Colon (tissue), 2 donors: ENCODE measurements around the gene S100PBP.

Source experiments
- FAIRE-seq: peaks from 2 replicates; lab custom pipeline; 2012; peaks lifted over from hg19 to GRCh38; lab: Jason Lieb, UNC
- donor health status: control.
- donor health status: control.

Gene S100PBP

GRCh38 chr1:32888677-32889420, 71.4 kb downstream of the S100PBP start:
- FAIRE-seq: no peak

DNA sequence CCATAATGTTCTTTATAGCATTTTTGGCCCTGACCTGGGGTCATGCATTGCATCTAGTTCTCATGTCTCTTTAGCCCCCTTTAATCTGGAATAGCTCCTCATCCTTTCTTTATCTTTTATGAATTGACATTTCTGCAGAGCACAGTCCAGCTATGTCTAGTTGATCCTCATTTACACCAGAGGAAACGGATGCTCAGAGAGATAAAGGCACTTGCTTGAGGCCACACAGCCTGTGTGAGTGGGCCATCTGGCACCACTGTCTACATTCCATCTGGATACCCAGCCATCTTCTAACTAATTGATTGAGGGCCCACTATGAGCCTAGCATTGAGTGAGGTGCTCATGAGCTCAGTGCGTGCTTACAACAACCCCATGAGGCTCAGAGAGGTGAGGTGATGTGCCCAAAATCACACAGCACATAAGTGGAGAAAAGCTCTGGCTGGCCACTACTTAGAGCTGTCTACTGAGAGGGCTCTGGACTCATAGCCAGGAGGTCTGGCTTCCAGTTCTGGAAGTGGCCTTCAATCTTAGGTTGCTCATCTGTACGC, 72.4 kb downstream of the S100PBP start:
- FAIRE-seq: no peak

- FAIRE-seq: no peak
Observed at GRCh38 chr1:32890516-32891240, 73.2 kb downstream of the S100PBP start.

- no peak for FAIRE-seq
Observed at GRCh38 chr1:32891241-32891570, 73.8 kb downstream of the S100PBP start.

DNA sequence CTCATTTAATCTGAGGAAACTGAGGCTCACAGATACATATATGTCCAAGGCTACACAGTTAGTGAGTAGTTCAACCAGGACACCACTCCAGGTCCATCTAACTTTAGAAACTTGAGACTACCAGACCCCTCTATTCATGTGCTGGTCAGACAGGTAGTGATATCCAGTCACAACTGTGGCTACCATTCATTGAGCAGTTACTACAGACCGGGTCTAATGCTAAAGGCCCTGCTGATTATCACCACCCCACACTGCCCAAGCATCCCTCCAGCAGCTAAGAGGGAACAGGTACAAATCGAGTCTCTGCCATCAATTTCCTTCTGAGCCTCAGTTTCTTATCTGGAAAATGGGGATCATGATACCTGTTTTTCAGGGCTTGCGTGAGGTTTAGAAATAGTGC, 74.2 kb downstream of the S100PBP start:
- FAIRE-seq: no peak

GRCh38 chr1:32892368-32893197, 75.1 kb downstream of the S100PBP start:
- no peak for FAIRE-seq

- FAIRE-seq: no peak
Observed at GRCh38 chr1:32893198-32894018, 76.0 kb downstream of the S100PBP start.

DNA sequence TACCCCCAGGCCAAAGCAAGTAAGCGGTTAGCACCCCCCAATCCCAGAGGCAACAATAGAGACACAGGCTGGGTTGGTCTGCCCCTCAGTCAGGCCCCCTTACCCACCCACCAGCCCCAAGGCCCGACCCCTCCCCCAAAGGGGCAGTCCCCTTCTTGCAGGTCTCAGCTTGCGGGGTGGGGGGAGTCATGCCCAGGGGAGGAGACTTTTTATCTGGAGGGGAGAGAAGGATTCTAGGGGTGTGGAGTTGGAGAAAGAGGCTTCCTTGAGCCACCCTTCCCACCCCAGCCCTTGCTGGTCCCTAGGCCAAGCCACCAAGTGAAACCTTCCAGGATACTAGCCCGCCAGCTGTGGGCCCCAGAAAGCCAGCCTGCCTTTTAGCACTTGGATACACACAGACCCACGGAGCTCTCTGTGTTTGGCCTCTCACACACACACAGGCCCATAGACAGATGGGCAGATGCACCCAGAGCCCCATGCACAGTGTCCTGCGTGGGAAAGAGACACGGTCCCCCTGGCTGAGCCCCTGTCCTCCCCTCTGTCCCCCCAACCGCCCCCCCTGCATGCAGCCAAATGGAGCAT, 76.7 kb downstream of the S100PBP start:
- no peak for FAIRE-seq

DNA sequence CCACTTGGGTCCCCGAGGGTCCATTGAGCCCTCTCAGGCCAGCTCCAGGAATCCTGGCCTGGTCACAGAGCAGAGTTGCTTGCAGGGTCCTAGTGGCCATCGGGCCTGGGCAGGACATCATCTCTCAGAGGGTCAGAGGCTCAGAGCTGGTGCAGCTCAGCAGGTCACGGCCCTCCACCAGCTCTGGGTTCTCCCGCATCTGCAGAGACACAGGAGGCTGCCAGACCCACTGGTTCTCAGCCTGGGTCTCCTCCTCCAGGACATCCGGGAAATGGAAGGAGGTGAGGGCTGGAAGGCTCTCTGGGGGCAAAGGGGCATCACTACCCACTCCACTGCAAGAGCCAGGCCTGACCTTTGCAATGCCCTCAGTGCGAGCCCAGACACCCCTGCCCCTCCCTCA, 77.2 kb downstream of the S100PBP start:
- FAIRE-seq: no peak

DNA sequence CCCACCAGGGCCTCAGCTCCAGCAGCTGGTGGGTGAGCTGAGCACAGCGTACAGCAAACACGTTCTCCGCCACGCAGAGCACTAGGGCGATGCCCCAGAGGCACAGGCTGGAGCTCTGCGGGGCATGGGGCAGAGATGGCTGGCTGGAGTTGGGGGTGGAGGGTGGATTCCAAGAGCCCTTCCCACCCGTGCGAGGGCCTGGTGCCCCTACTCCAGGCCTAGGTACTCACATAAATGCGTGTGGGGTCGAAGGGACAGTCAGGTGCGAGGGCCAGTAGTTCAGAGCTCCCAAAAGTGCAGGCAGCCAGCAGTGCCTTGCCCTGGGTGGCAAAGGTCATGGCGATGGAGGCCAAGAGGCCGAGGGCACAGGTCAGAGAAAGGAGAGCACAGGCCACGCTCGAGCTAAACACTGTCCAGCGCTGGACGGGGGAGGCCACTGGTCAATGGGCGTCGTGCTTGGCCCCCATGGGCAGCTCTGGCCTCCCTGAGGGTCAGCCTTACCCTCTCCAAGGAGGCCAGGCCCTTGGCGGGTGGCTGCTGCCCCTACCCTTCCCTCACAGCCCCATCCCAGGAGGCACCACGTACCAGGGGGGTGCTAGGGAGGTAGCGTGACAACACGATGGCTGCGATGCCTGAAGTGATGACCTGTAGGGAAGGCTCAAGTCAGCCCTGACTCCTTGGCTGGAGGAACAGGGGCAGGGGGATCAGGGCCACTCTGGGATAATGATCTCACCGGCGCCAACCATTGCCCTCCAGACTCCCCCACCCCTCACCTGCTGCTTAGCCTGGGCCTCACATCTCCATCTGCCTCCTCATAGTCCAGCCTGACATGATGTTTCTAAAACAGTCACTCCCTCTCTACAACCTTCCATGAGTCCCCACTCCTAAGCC, 78.1 kb downstream of the S100PBP start:
- no peak for FAIRE-seq

DNA sequence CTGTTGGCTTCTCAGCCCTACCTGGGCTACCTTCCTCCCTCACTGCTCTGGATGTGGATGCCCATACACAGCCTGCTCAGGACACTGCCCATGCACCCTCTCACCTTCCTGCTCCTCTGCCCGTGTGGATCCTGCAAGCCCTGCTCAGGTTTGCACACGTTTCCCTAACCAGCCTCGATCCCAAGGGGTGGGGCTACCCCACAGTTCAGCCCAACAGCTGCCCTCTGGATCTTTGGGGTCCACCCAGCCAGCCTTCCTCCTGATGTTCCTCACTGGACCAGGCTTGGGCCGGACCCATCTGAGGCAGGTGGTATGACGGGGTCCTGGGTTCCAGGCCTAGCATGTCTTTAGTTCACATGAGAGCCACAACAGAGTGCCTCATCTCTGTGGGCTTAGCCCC, 79.0 kb downstream of the S100PBP start:
- no peak for FAIRE-seq

DNA sequence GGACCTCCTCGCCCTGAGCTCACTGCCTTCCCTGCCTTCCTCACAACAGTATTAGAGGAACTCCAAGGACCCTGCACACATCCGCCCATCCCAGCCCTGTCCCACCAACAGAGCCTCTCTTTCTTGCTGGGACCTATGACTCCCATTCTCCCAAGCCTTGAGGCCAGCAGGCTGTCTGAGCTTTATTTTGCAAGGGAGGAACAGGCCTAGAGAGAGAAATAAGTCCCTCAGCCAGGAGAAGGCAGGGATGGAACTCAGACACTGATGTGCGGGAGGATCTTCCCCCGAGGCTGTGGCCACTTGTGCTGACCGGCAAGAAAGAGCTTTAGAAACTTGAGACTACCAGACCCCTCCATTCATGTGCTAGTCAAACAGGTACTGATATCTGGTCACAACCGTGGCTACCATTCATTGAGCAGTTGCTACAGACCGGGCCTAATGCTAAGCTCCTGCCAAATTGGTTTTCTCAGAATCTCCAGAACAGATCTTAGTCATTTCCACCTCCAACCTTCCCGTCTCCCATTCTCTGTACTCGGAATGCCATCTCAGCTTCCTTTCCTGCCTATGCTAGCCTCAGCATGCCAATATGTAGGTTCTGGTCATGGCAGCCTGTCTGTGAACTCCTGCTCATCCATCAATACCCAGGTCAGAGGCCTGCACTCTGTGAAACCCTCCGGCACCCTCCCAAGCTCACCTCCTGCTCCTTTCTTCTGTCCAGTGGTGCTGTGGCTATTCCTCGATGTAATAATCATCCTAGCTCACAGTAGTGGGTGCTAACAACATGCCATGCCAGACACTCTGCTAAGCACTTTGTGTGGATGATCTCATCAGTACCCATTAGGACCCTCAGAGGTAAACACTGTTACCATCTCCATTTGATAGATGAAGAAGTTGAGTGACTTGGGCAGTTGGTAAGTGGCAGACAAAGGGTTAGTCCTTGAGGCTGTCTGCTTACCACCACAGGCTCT, 79.9 kb downstream of the S100PBP start:
- no peak for FAIRE-seq

- no peak for FAIRE-seq
Observed at GRCh38 chr1:32898056-32898455, 80.6 kb downstream of the S100PBP start.

DNA sequence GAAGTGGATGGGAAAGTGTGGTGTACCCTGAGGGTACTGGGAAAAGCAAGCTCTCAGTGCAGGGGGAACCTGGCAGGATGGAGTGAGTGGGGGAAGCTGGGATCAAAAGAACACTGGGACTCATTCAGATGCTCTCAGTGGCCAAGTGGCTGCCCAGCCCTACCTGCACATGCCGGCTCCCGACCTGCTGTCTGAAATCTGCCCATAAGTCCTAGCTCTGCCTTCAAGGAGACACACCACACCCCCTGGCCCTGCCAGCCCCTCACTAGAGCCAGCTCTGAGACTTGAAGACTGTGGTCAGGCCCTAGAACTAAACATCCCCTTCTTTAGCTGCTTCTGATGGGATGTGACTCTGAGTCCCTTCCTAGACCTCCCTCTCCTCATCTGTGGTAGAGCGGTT, 81.5 kb downstream of the S100PBP start:
- no peak for FAIRE-seq

- FAIRE-seq: no peak
Observed at GRCh38 chr1:32899586-32900296, 82.3 kb downstream of the S100PBP start.

- no peak for FAIRE-seq
Observed at GRCh38 chr1:32900371-32900955, 83.0 kb downstream of the S100PBP start.

- no peak for FAIRE-seq
Observed at GRCh38 chr1:32900956-32901822, 83.7 kb downstream of the S100PBP start, which contains the start of gene TMEM54. TSS of gene TMEM54 (minus strand) at chr1:32901389. CDS start at chr1:32901238, 151 bp downstream.
